ENCODE data around the gene DDX6. TPM values are rescaled to one million over a fixed set of nuclear protein-coding genes. Genes with fewer than 3 reads are reported as not detected.
"Not testable (repeated sequence)": the region's sequence is repeated elsewhere in the genome, so short reads cannot be mapped to it uniquely, and the experiment has no call there.

Gene DDX6
- total RNA-seq, 3 donors from 2014 or later, result 86.9 to 158 (median 97.6) TPM

DNA sequence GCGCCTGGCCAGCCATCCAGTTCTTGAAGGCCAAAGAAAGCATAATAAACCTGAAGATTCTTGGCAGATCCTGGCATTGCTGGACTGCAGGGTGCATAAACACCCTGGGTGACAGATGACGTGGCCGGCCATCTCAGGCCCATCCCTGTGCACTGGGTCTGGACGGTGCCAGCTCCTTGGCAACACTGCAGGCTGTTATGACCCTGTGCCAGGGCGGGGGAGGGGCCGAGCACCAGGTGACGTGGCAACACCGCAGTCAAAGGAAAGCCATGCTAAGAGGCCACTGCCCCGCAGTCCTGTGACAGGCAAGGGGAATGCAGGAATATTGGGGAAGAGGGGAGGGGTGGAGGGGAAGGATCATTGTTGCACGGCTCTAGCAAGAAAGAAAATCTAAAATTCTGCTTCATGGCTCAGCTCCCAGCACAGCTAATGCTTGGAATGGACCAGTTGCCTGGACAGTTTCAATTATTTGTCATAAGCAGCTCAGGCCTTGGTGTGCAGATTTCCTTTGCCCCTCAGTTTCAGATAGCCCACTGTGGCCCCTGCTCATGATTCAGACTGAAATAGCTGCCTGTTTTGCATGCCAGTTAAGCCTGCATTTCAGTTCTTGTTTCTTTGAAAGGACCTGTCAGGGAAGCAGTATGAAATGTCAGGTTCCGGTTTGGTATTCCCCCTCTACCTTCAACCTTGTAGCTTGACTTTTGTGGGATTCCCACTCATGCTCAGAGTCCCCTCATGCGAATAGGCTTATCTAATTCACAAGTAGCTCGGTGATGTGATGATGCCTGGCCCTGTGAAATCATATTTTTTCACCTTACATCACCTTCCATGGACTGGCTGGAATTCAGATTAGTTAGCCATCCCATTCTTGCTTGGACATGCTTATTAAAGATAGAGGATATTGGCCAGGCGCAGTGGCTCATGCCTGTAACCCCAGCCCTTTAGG, 29.7 kb upstream of the DDX6 start:
- intact Hi-C loops (cut with DNase I, micrococcal nuclease), result no loop called here
- Histone ChIP-seq H3K4me1 (ENCODE audit: low read depth) (peaks cover 13% of the 10 kb centered on the region), H3K9me3 (no peaks in the 10 kb centered on the region), H3K4me3 (no peak overlapping the region), H3K36me3 (ENCODE audit: low read depth) (no peaks in the 10 kb centered on the region)
- DNase-seq (peak; percentile 90 to 92 (median 91)), ATAC-seq (peak; percentile 99)
- TF ChIP-seq, protein P1, sequence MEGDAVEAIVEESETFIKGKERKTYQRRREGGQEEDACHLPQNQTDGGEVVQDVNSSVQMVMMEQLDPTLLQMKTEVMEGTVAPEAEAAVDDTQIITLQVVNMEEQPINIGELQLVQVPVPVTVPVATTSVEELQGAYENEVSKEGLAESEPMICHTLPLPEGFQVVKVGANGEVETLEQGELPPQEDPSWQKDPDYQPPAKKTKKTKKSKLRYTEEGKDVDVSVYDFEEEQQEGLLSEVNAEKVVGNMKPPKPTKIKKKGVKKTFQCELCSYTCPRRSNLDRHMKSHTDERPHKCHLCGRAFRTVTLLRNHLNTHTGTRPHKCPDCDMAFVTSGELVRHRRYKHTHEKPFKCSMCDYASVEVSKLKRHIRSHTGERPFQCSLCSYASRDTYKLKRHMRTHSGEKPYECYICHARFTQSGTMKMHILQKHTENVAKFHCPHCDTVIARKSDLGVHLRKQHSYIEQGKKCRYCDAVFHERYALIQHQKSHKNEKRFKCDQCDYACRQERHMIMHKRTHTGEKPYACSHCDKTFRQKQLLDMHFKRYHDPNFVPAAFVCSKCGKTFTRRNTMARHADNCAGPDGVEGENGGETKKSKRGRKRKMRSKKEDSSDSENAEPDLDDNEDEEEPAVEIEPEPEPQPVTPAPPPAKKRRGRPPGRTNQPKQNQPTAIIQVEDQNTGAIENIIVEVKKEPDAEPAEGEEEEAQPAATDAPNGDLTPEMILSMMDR (IDR thresholded peaks at IDR 0.05), result no peak

DNA sequence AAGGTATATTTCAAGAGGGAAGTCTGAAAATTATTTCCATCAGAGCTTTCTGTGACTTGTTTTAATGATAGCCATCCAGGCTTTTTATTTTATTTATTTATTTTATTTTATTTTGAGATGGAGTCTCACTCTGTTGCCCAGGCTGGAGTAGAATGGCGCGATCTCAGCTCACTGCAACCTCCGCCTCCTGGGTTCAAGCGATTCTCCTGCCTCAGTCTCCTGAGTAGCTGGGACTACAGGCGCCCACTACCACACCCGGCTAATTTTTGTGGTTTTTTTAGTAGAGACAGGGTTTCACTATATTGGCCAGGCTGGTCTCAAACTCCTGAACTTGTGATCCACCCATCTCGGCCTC, 29.0 kb upstream of the DDX6 start:
- H3K36me3 ChIP-seq (ENCODE audit: low read depth); intact Hi-C loops (cut with DNase I, micrococcal nuclease); H3K9me3 ChIP-seq; DNase-seq; H3K4me3 ChIP-seq; ATAC-seq: not testable (repeated sequence)
- H3K4me1 ChIP-seq (ENCODE audit: low read depth), result peaks cover 13% of the 10 kb centered on the region

DNA sequence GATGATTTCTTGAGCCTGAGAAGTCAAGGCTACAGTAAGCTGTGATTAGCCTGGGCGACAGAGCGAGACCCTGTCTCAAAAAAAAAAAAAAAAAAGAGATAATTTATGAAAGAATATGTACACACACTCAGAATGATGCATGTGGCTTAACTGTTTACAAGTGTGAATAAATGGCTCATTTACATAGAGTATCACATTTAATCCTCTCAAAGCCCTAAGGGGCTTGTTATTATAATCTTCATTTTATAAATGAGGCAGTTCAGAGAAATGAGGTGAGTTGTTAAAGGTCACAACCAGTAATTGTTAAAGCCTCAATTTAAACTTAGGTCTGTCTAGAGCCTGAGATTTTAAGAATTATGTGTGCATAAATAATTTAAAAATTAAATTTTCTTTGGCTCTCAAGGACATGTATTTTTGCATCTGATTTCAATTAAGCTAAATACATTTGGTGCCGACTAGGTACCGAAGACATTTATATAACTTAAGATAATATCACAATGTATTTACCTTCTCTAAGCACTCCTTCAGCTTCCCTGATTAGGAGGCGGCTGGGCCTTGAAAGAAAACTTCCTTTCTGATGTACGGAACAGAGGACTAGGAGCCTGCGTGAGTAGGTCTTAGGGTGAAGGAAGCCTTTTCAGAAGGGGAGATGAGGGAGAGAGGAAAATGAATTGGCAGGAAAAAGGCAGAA, 28.5 kb upstream of the DDX6 start:
- Histone ChIP-seq H3K9me3 (no peaks in the 10 kb centered on the region), H3K36me3 (ENCODE audit: low read depth) (no peaks in the 10 kb centered on the region), H3K4me1 (ENCODE audit: low read depth) (peaks cover 13% of the 10 kb centered on the region), H3K4me3 (no peak overlapping the region)
- ATAC-seq (no peak), DNase-seq (no peak)
- intact Hi-C loops (cut with DNase I, micrococcal nuclease), result no loop called here
- TF ChIP-seq, protein P1 (IDR thresholded peaks at IDR 0.05), result no peak

DNA sequence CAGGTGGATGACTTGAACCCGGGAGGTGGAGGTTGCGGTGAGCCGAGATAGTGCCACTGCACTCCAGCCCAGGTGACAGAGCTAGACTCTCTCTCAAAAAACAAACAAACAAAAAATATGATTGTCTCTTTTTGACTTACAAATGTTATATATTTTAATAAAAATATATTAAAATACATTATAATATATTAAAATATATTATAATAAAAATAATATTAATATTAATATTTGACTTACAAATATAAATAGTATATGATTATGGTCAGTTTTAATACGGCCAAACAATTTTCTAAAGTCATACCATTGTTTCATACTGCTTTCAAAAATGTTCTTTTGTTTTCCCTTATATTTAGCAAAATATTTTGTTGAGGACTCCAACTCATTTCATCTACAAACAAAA, 27.2 kb upstream of the DDX6 start:
- Histone ChIP-seq H3K4me3 (no peak overlapping the region), H3K9me3 (no peaks in the 10 kb centered on the region), H3K4me1 (ENCODE audit: low read depth) (peaks cover 13% of the 10 kb centered on the region), H3K36me3 (ENCODE audit: low read depth) (no peaks in the 10 kb centered on the region)
- DNase-seq (no peak), ATAC-seq (no peak)
- intact Hi-C loops (cut with DNase I, micrococcal nuclease), result no loop called here
- TF ChIP-seq, protein P1 (IDR thresholded peaks at IDR 0.05), result no peak

DNA sequence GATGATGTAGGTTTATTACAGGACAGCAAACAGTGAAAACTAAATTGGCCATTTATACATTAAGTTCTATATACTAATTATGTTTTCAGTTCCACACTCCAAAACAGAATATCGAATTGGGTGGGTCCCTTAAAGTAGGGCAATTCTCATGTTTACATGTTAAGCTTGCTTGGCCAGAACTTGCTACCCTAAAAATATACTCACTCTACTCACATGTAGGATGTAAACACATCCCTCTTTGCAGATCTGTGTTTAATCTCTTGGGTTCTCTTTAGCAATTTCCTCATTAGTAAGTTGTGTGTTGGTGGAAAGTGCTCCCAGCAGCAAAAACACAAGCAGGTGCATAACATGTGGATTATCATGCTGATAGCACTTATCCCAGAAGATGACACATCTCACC, 22.6 kb upstream of the DDX6 start:
- intact Hi-C loops (cut with DNase I, micrococcal nuclease), result no loop called here
- no peaks in the 10 kb centered on the region for H3K4me1 ChIP-seq (ENCODE audit: low read depth)
- TF ChIP-seq, protein P1 (IDR thresholded peaks at IDR 0.05), result no peak
- no peak overlapping the region for H3K4me3 ChIP-seq
- ATAC-seq (peak; percentile 38), DNase-seq (no peak)
- H3K36me3 ChIP-seq (ENCODE audit: low read depth), result no peaks in the 10 kb centered on the region
- H3K9me3 ChIP-seq, result no peaks in the 10 kb centered on the region

DNA sequence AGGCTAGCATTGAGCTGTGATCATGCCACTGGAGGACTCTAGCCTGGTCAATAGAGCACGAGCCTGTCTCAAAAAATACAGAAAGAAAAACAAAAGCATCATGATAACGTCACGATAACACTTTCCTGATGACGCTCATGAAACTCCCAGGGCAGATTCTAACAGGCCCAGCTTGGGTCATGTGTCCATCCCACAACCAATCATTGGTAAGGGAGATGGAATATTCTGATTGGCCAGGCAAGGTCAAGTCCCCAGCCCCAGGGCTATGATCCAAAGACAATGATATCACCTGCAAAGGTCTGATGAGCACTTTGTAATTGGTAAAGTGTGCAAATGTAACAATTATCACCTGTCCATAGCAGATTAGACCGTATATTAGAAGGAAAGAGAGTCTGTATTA, 21.5 kb upstream of the DDX6 start:
- TF ChIP-seq, protein P1 (IDR thresholded peaks at IDR 0.05), result no peak
- Histone ChIP-seq H3K9me3 (no peaks in the 10 kb centered on the region), H3K4me1 (ENCODE audit: low read depth) (no peaks in the 10 kb centered on the region), H3K4me3 (no peak overlapping the region), H3K36me3 (ENCODE audit: low read depth) (no peaks in the 10 kb centered on the region)
- no peak for DNase-seq
- intact Hi-C loops (cut with DNase I, micrococcal nuclease), result no loop called here
- ATAC-seq, result no peak

All from mucosa of descending colon (tissue), 3 donors.